KMS-11 (cell line): ENCODE measurements around the gene TANGO6.

Source experiments
- H2AFZ ChIP-seq: fragments of 200-600 bp; sonication (generic); 2 replicates; pipeline ENCODE4 v1.6.1; 2016; ENCODE audit warnings: antibody characterized with exemption, mixed run types, low read depth
- H3K27ac ChIP-seq: fragments of 200-600 bp; sonication (generic); 2 replicates; pipeline ENCODE4 v1.6.1; 2016; ENCODE audit warnings: mild to moderate bottlenecking, mixed run types
- H3K27me3 ChIP-seq: fragments of 200-600 bp; sonication (generic); 2 replicates; pipeline ENCODE4 v1.6.1; 2017; ENCODE audit warnings: mild to moderate bottlenecking, low read depth, mixed run types, moderate library complexity; ENCODE audit not compliant: insufficient read depth
- H3K36me3 ChIP-seq: fragments of 200-600 bp; sonication (generic); 2 replicates; pipeline ENCODE4 v1.6.1; 2017; ENCODE audit warnings: mild to moderate bottlenecking, mixed run types; ENCODE audit not compliant: insufficient read depth
- H3K4me1 ChIP-seq: fragments of 200-600 bp; sonication (generic); 2 replicates; pipeline ENCODE4 v1.6.1; 2016; ENCODE audit warnings: mild to moderate bottlenecking, low read depth, mixed run types; ENCODE audit not compliant: poor library complexity, severe bottlenecking
- H3K4me2 ChIP-seq: fragments of 200-600 bp; sonication (generic); 2 replicates; pipeline ENCODE4 v1.7.0; 2016; ENCODE audit warnings: mild to moderate bottlenecking, mixed run types
- H3K4me3 ChIP-seq: fragments of 200-600 bp; sonication (generic); IDR thresholded peaks from 2 replicates; pipeline ENCODE4 v1.6.1; 2017; ENCODE audit warnings: low read depth, low read length, mixed read lengths; ENCODE audit not compliant: insufficient read depth
- H3K79me2 ChIP-seq: fragments of 200-600 bp; sonication (generic); 2 replicates; pipeline ENCODE4 v1.6.1; 2016; ENCODE audit warnings: low read depth, mixed run types; ENCODE audit not compliant: insufficient read depth
- H3K9ac ChIP-seq: fragments of 200-600 bp; sonication (generic); 2 replicates; pipeline ENCODE4 v1.6.1; 2016; ENCODE audit warnings: mild to moderate bottlenecking, mixed run types
- H4K20me1 ChIP-seq: fragments of 200-600 bp; sonication (generic); 2 replicates; pipeline ENCODE4 v1.6.1; 2016; ENCODE audit warnings: mild to moderate bottlenecking, mixed run types; ENCODE audit not compliant: insufficient read depth
- TF ChIP-seq, protein P1 (sequence below): fragments of 200-600 bp; sonication (generic); conservative IDR thresholded peaks from 2 replicates; pipeline ENCODE4 v1.6.1; 2017; ENCODE audit warnings: low read depth, mild to moderate bottlenecking, antibody characterized with exemption, low read length, moderate library complexity, mixed read lengths

TANGO6 gene

GRCh38 chr16:68960910-68961309 is 117.6 kb downstream of the TANGO6 start:
- no peak overlapping the region for H3K9ac ChIP-seq

GRCh38 chr16:68961778-68962402 is 118.6 kb downstream of the TANGO6 start:
- H3K4me2 ChIP-seq, result no peak overlapping the region
- TF ChIP-seq, protein P1, sequence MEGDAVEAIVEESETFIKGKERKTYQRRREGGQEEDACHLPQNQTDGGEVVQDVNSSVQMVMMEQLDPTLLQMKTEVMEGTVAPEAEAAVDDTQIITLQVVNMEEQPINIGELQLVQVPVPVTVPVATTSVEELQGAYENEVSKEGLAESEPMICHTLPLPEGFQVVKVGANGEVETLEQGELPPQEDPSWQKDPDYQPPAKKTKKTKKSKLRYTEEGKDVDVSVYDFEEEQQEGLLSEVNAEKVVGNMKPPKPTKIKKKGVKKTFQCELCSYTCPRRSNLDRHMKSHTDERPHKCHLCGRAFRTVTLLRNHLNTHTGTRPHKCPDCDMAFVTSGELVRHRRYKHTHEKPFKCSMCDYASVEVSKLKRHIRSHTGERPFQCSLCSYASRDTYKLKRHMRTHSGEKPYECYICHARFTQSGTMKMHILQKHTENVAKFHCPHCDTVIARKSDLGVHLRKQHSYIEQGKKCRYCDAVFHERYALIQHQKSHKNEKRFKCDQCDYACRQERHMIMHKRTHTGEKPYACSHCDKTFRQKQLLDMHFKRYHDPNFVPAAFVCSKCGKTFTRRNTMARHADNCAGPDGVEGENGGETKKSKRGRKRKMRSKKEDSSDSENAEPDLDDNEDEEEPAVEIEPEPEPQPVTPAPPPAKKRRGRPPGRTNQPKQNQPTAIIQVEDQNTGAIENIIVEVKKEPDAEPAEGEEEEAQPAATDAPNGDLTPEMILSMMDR, result no peak
- no peak overlapping the region for H2AFZ ChIP-seq
- H3K9ac ChIP-seq, result no peak overlapping the region
- H3K27me3 ChIP-seq, result no peaks in the 10 kb centered on the region
- H3K4me1 ChIP-seq, result no peaks in the 10 kb centered on the region
- no peak overlapping the region for H3K27ac ChIP-seq
- H3K4me3 ChIP-seq, result no peak overlapping the region
- no peaks in the 10 kb centered on the region for H4K20me1 ChIP-seq
- no peaks in the 10 kb centered on the region for H3K79me2 ChIP-seq
- no peaks in the 10 kb centered on the region for H3K36me3 ChIP-seq

More at GRCh38 chr16:68960910-68961309, 117.6 kb downstream of the TANGO6 start:
- no peak overlapping the region for H2AFZ ChIP-seq
- H3K36me3 ChIP-seq, result no peaks in the 10 kb centered on the region
- no peak overlapping the region for H3K4me2 ChIP-seq
- H3K27ac ChIP-seq, result no peak overlapping the region
- no peak overlapping the region for H3K4me3 ChIP-seq
- H3K79me2 ChIP-seq, result no peaks in the 10 kb centered on the region
- no peaks in the 10 kb centered on the region for H4K20me1 ChIP-seq
- H3K4me1 ChIP-seq, result no peaks in the 10 kb centered on the region
- no peaks in the 10 kb centered on the region for H3K27me3 ChIP-seq
- TF ChIP-seq, protein P1, result no peak

GRCh38 chr16:68969338-68969737 is 126.0 kb downstream of the TANGO6 start:
- H3K27me3 ChIP-seq, result no peaks in the 10 kb centered on the region
- no peak overlapping the region for H2AFZ ChIP-seq
- H3K9ac ChIP-seq, result no peak overlapping the region
- no peaks in the 10 kb centered on the region for H3K36me3 ChIP-seq
- H3K4me2 ChIP-seq, result no peak overlapping the region
- no peak overlapping the region for H3K27ac ChIP-seq
- TF ChIP-seq, protein P1, result no peak
- H3K79me2 ChIP-seq, result no peaks in the 10 kb centered on the region
- no peaks in the 10 kb centered on the region for H3K4me1 ChIP-seq
- no peaks in the 10 kb centered on the region for H4K20me1 ChIP-seq
- H3K4me3 ChIP-seq, result no peak overlapping the region

GRCh38 chr16:68972013-68972412 is 128.7 kb downstream of the TANGO6 start:
- no peak overlapping the region for H3K4me3 ChIP-seq
- H3K36me3 ChIP-seq, result no peaks in the 10 kb centered on the region
- no peak overlapping the region for H2AFZ ChIP-seq
- no peak overlapping the region for H3K4me2 ChIP-seq
- TF ChIP-seq, protein P1, result no peak
- H3K4me1 ChIP-seq, result no peaks in the 10 kb centered on the region
- H3K9ac ChIP-seq, result no peak overlapping the region
- no peaks in the 10 kb centered on the region for H4K20me1 ChIP-seq
- H3K27me3 ChIP-seq, result no peaks in the 10 kb centered on the region
- H3K79me2 ChIP-seq, result no peaks in the 10 kb centered on the region
- no peak overlapping the region for H3K27ac ChIP-seq
